Neural cell (in vitro differentiated cells): Measurements from ENCODE around the gene HPS1. TPM values are rescaled to one million over a fixed set of nuclear protein-coding genes. Genes with fewer than 3 reads are reported as not detected.

Experiments used
- H2AFZ ChIP-seq: fragments of 200-600, 300-800 bp; sonication (generic), shearing (Covaris generic); 2 replicates; pipeline ENCODE4 v1.6.0; 2014; ENCODE audit warnings: low read depth, mild to moderate bottlenecking, antibody characterized with exemption, low read length, moderate library complexity
- H3F3A ChIP-seq: fragments of 200-600 bp; shearing (Covaris generic); 2 replicates; pipeline ENCODE4 v1.6.1; 2016; ENCODE audit warnings: mild to moderate bottlenecking, moderate library complexity, mixed read lengths, antibody characterized with exemption, low read length; ENCODE audit not compliant: insufficient read depth, poor library complexity, severe bottlenecking
- H3K27ac ChIP-seq: fragments of 200-600, 300-800 bp; sonication (generic), shearing (Covaris generic); 2 replicates; pipeline ENCODE4 v1.5.1; 2014; ENCODE audit warnings: mild to moderate bottlenecking, low read length, moderate library complexity
- H3K27me3 ChIP-seq: fragments of 300-800, 200-600 bp; sonication (generic), shearing (Covaris generic); 2 replicates; pipeline ENCODE4 v1.6.0; 2014; ENCODE audit warnings: mild to moderate bottlenecking, low read depth, low read length, moderate library complexity; ENCODE audit not compliant: insufficient read depth
- H3K36me3 ChIP-seq: fragments of 300-800, 200-600 bp; sonication (generic), shearing (Covaris generic); 2 replicates; pipeline ENCODE4 v1.5.1; 2014; ENCODE audit warnings: mild to moderate bottlenecking, antibody characterized with exemption, low read length, moderate library complexity; ENCODE audit not compliant: insufficient read depth
- H3K4me2 ChIP-seq: fragments of 300-800, 200-600 bp; sonication (generic), shearing (Covaris generic); 2 replicates; pipeline ENCODE4 v1.6.0; 2014; ENCODE audit warnings: mild to moderate bottlenecking, low read length
- H3K4me3 ChIP-seq: fragments of 300-800, 200-600 bp; sonication (generic), shearing (Covaris generic); 2 replicates; pipeline ENCODE4 v1.5.1; 2014; ENCODE audit warnings: mild to moderate bottlenecking, low read length, moderate library complexity
- H3K79me2 ChIP-seq: fragments of 200-600 bp; shearing (Covaris generic); replicated peaks from 2 replicates; pipeline ENCODE4 v1.6.0; 2014; ENCODE audit warnings: mild to moderate bottlenecking, low read length, moderate library complexity; ENCODE audit not compliant: insufficient read depth
- H3K9ac ChIP-seq: fragments of 300-800, 200-600 bp; sonication (generic), shearing (Covaris generic); 2 replicates; pipeline ENCODE4 v1.6.1; 2016; ENCODE audit warnings: mild to moderate bottlenecking, low read length, mixed read lengths
- H3K9me2 ChIP-seq: fragments of 200-600 bp; shearing (Covaris generic); 2 replicates; pipeline ENCODE4 v1.6.1; 2016; ENCODE audit warnings: mild to moderate bottlenecking, low read length, mixed read lengths; ENCODE audit not compliant: insufficient read depth
- H3K9me3 ChIP-seq: fragments of 200-600, 300-800 bp; sonication (generic), shearing (Covaris generic); 2 replicates; pipeline ENCODE4 v1.6.1; 2016; ENCODE audit warnings: mild to moderate bottlenecking, mixed run types, low read length, moderate library complexity, mixed read lengths
- H4K20me1 ChIP-seq: fragments of 200-600 bp; shearing (Covaris generic); 2 replicates; pipeline ENCODE4 v1.6.1; 2016; ENCODE audit warnings: mild to moderate bottlenecking, mixed run types; ENCODE audit not compliant: insufficient read depth
- CTCF ChIP-seq: fragments of 450-650 bp; IDR thresholded peaks from 2 replicates; pipeline ENCODE4 v1.5.1; 2014; ENCODE audit warnings: antibody characterized with exemption, mild to moderate bottlenecking, moderate library complexity; ENCODE audit not compliant: poor library complexity, severe bottlenecking
- EP300 ChIP-seq: fragments of 450-650 bp; conservative IDR thresholded peaks from 2 replicates; pipeline ENCODE4 v1.6.1; 2014; ENCODE audit warnings: antibody characterized with exemption, mild to moderate bottlenecking, moderate library complexity; ENCODE audit not compliant: poor library complexity, severe bottlenecking
- EZH2 ChIP-seq: fragments of 200-600, 300-800 bp; shearing (Covaris generic), sonication (generic); IDR thresholded peaks from 2 replicates; pipeline ENCODE4 v1.6.1; 2014; ENCODE audit warnings: antibody characterized with exemption, low read length, borderline replicate concordance, mild to moderate bottlenecking; ENCODE audit not compliant: insufficient read depth, poor library complexity, severe bottlenecking
- MXI1 ChIP-seq: fragments of 450-650 bp; conservative IDR thresholded peaks from 2 replicates; pipeline ENCODE4 v1.6.1; 2014; ENCODE audit warnings: antibody characterized with exemption, mild to moderate bottlenecking; ENCODE audit not compliant: poor library complexity, severe bottlenecking
- POLR2AphosphoS5 ChIP-seq: IDR thresholded peaks from 2 replicates; pipeline ENCODE4 v1.6.1; 2012
- RAD21 ChIP-seq: fragments of 450-650 bp; conservative IDR thresholded peaks from 2 replicates; pipeline ENCODE4 v1.6.1; 2014; ENCODE audit warnings: antibody characterized with exemption, mild to moderate bottlenecking, moderate library complexity
- REST ChIP-seq: IDR thresholded peaks from 2 replicates; pipeline ENCODE4 v1.6.1; 2012; ENCODE audit warnings: borderline replicate concordance
- SMC3 ChIP-seq: fragments of 450-650 bp; conservative IDR thresholded peaks from 2 replicates; pipeline ENCODE4 v1.6.1; 2014; ENCODE audit warnings: antibody characterized with exemption, mild to moderate bottlenecking, moderate library complexity; ENCODE audit not compliant: poor library complexity
- TAF1 ChIP-seq: IDR thresholded peaks from 2 replicates; pipeline ENCODE4 v1.6.1; 2012; ENCODE audit warnings: low read depth
- polyA plus RNA-seq: library from polyadenylated mRNA; depleted of rRNA; stranded (reverse); fragments of >200 nt; gene quantifications from 2 replicates; pipeline ENCODE4 v1.2.3, GENCODE V29; 2014

The HPS1 gene
- polyA plus RNA-seq, 1 donor from 2014 or later: 1.4 TPM

- no peaks in the 10 kb centered on the region for H3K9me3 ChIP-seq
- H3K27me3 ChIP-seq: no peaks in the 10 kb centered on the region
- H3K9me2 ChIP-seq: no peaks in the 10 kb centered on the region
- H3K79me2 ChIP-seq: no peaks in the 10 kb centered on the region
- no peak overlapping the region for H3K4me2 ChIP-seq
- no peaks in the 10 kb centered on the region for H3F3A ChIP-seq
- no peak overlapping the region for H3K4me3 ChIP-seq
- no peaks in the 10 kb centered on the region for H4K20me1 ChIP-seq
- TF ChIP-seq CTCF (no peak), TAF1 (no peak), EZH2 (no peak), POLR2AphosphoS5 (no peak), SMC3 (no peak), REST (no peak), MXI1 (no peak), RAD21 (no peak), EP300 (no peak)
- H3K27ac ChIP-seq: no peak overlapping the region
- no peaks in the 10 kb centered on the region for H3K36me3 ChIP-seq
- H2AFZ ChIP-seq: no peak overlapping the region
- no peak overlapping the region for H3K9ac ChIP-seq
Measured at GRCh38 chr10:98376485-98376884, 70.2 kb downstream of the HPS1 start.

GRCh38 chr10:98374217-98374985, 72.3 kb downstream of the HPS1 start:
- Histone ChIP-seq H3K27ac (no peak overlapping the region), H2AFZ (no peak overlapping the region), H3K9me3 (no peaks in the 10 kb centered on the region), H3K27me3 (no peaks in the 10 kb centered on the region), H4K20me1 (no peaks in the 10 kb centered on the region), H3K4me3 (no peak overlapping the region), H3K9me2 (no peaks in the 10 kb centered on the region), H3K36me3 (no peaks in the 10 kb centered on the region), H3K9ac (no peak overlapping the region), H3K79me2 (no peaks in the 10 kb centered on the region), H3K4me2 (no peak overlapping the region), H3F3A (no peaks in the 10 kb centered on the region)
- TF ChIP-seq MXI1 (no peak), POLR2AphosphoS5 (no peak), SMC3 (no peak)
